Loucy (cell line): ENCODE data around the gene ZNF853.

Experiments
- H2AFZ ChIP-seq: fragments of 200-600 bp; sonication (generic); 2 replicates; pipeline ENCODE4 v1.6.0; 2016; ENCODE audit warnings: antibody characterized with exemption, mild to moderate bottlenecking, low read length, moderate library complexity
- H3F3A ChIP-seq: fragments of 200-600 bp; 2 replicates; pipeline ENCODE4 v1.6.0; 2016; ENCODE audit warnings: antibody characterized with exemption, low read depth, mild to moderate bottlenecking
- H3K27me3 ChIP-seq: fragments of 200-600 bp; sonication (generic); 2 replicates; pipeline ENCODE4 v1.6.1; 2014; ENCODE audit warnings: low read length, mild to moderate bottlenecking; ENCODE audit not compliant: insufficient read depth, poor library complexity, severe bottlenecking
- H3K36me3 ChIP-seq: fragments of 200-600 bp; sonication (generic); 2 replicates; pipeline ENCODE4 v1.6.1; 2016; ENCODE audit warnings: low read length; ENCODE audit not compliant: insufficient read depth
- H3K4me1 ChIP-seq: fragments of 200-600 bp; sonication (generic); 2 replicates; pipeline ENCODE4 v1.5.1; 2014; ENCODE audit warnings: low read length, mild to moderate bottlenecking; ENCODE audit not compliant: insufficient read depth, poor library complexity, severe bottlenecking
- H3K4me2 ChIP-seq: fragments of 200-600 bp; sonication (generic); 2 replicates; pipeline ENCODE4 v1.6.0; 2014; ENCODE audit warnings: antibody characterized with exemption, low read length, low read depth, mild to moderate bottlenecking; ENCODE audit not compliant: poor library complexity, severe bottlenecking
- H3K4me3 ChIP-seq: fragments of 200-600 bp; sonication (generic); 2 replicates; pipeline ENCODE4 v1.5.1; 2014; ENCODE audit warnings: low read length, mild to moderate bottlenecking, mixed read lengths; ENCODE audit not compliant: poor library complexity, severe bottlenecking
- H3K79me2 ChIP-seq: fragments of 200-600 bp; sonication (generic); 2 replicates; pipeline ENCODE4 v1.6.1; 2014; ENCODE audit warnings: low read length; ENCODE audit not compliant: insufficient read depth
- H3K9ac ChIP-seq: fragments of 200-600 bp; sonication (generic); 2 replicates; pipeline ENCODE4 v1.6.0; 2014; ENCODE audit warnings: mild to moderate bottlenecking, low read depth, low read length, moderate library complexity; ENCODE audit not compliant: poor library complexity, severe bottlenecking
- H3K9me2 ChIP-seq: fragments of 200-600 bp; sonication (generic); replicated peaks from 2 replicates; pipeline ENCODE4 v1.6.1; 2016; ENCODE audit warnings: low read depth, low read length, mixed read lengths
- H3K9me3 ChIP-seq: fragments of 200-600 bp; sonication (generic); 2 replicates; pipeline ENCODE4 v1.6.1; 2014; ENCODE audit warnings: mild to moderate bottlenecking, antibody characterized with exemption, low read length, low read depth; ENCODE audit not compliant: insufficient read depth
- H4K20me1 ChIP-seq: fragments of 200-600 bp; sonication (generic); 2 replicates; pipeline ENCODE4 v1.6.0; 2014; ENCODE audit warnings: antibody characterized with exemption, low read length, mild to moderate bottlenecking; ENCODE audit not compliant: insufficient read depth, poor library complexity, severe bottlenecking
- EZH2phosphoT487 ChIP-seq: fragments of 200-600 bp; IDR thresholded peaks from 2 replicates; pipeline ENCODE4 v1.6.1; 2018; ENCODE audit warnings: antibody characterized with exemption, mild to moderate bottlenecking, moderate library complexity, borderline replicate concordance
- TF ChIP-seq, protein P1 (sequence below): fragments of 200-600 bp; sonication (generic); conservative IDR thresholded peaks from 2 replicates; pipeline ENCODE4 v1.5.1; 2014; ENCODE audit warnings: mild to moderate bottlenecking, antibody characterized with exemption, low read length

The ZNF853 gene

DNA sequence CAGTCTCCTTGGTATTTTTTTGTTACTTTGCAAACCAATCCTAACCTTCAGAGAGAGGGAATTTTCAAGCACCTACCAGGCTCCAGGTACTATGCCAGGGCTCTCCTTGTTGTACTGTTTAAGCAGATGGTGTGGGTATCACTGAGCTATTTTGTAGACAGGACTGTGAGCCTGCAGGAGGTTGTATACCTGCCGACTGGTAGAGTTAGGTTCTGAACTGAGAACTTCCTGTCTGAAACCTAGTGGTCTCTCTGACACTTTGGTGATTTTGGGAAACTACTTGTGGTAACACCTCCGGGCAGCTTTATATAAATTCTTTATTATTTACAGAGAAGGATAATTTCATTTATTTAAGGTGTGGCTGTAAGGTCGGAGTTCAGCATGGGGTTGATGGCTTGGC lies 4.6 kb downstream of the ZNF853 start:
- H3F3A ChIP-seq: no peaks in the 10 kb centered on the region
- H3K4me2 ChIP-seq: no peak overlapping the region
- H3K9ac ChIP-seq: no peak overlapping the region
- no peak overlapping the region for H3K4me3 ChIP-seq
- H3K9me3 ChIP-seq: no peaks in the 10 kb centered on the region
- no peaks in the 10 kb centered on the region for H3K27me3 ChIP-seq
- no peaks in the 10 kb centered on the region for H3K9me2 ChIP-seq
- H3K79me2 ChIP-seq: no peaks in the 10 kb centered on the region; the same call in 1 of the 2 replicates
- TF ChIP-seq, protein P1, sequence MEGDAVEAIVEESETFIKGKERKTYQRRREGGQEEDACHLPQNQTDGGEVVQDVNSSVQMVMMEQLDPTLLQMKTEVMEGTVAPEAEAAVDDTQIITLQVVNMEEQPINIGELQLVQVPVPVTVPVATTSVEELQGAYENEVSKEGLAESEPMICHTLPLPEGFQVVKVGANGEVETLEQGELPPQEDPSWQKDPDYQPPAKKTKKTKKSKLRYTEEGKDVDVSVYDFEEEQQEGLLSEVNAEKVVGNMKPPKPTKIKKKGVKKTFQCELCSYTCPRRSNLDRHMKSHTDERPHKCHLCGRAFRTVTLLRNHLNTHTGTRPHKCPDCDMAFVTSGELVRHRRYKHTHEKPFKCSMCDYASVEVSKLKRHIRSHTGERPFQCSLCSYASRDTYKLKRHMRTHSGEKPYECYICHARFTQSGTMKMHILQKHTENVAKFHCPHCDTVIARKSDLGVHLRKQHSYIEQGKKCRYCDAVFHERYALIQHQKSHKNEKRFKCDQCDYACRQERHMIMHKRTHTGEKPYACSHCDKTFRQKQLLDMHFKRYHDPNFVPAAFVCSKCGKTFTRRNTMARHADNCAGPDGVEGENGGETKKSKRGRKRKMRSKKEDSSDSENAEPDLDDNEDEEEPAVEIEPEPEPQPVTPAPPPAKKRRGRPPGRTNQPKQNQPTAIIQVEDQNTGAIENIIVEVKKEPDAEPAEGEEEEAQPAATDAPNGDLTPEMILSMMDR: no peak
- TF ChIP-seq EZH2phosphoT487: no peak
- H3K4me1 ChIP-seq: peaks cover 35% of the 10 kb centered on the region
- no peaks in the 10 kb centered on the region for H4K20me1 ChIP-seq
- H3K36me3 ChIP-seq: no peaks in the 10 kb centered on the region; the same call in 1 of the 2 replicates
- no peak overlapping the region for H2AFZ ChIP-seq

DNA sequence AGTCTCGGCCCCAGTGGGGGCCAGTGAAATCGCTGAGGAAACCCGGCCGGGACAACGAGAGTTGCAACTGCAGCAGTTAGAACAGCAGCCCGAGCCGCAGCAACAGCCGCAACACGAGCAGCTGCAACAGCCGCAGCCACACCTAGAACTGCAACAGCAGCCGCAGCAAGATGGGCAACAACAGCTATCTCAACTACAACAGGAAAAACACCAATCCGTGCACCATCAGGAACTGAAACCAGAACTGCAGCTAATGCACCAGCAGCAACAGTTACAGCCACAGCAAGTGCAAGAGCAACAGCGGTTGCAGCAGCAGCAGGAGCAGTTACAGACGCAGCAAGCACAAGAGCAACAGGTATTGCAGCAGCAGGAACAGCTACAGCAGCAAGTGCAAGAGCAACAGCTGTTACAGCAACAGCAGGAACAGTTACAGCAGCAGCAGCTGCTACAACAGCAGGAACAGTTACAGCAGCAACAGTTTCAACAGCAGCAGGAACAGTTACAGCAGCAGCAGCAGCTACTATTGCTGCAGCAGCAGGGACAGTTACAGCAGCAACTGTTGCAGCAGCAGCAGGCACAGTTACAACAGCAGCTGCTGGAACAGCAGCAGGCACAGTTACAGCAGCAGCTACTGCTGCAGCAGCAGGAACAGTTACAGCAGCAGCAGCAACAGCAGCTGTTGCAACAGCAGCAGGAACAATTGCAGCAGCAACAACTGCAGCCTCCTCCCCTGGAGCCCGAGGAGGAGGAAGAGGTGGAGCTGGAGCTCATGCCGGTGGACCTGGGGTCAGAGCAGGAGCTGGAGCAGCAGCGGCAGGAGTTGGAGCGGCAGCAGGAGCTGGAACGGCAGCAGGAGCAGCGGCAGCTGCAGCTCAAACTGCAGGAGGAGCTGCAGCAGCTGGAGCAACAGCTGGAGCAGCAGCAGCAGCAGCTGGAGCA lies 6.1 kb downstream of the ZNF853 start:
- H3K4me1 ChIP-seq: peaks cover 29% of the 10 kb centered on the region
- H3K4me2 ChIP-seq: no peak overlapping the region
- H3K9me2 ChIP-seq: no peaks in the 10 kb centered on the region
- H4K20me1 ChIP-seq: no peaks in the 10 kb centered on the region
- H3K36me3 ChIP-seq: no peaks in the 10 kb centered on the region; the same call in 1 of the 2 replicates
- H3K9ac ChIP-seq: no peak overlapping the region
- H3K9me3 ChIP-seq: no peaks in the 10 kb centered on the region
- H3K79me2 ChIP-seq: no peaks in the 10 kb centered on the region; the same call in 1 of the 2 replicates
- no peaks in the 10 kb centered on the region for H3K27me3 ChIP-seq
- no peak for TF ChIP-seq EZH2phosphoT487
- TF ChIP-seq, protein P1: no peak
- H2AFZ ChIP-seq: no peak overlapping the region
- H3F3A ChIP-seq: no peaks in the 10 kb centered on the region
- no peak overlapping the region for H3K4me3 ChIP-seq

DNA sequence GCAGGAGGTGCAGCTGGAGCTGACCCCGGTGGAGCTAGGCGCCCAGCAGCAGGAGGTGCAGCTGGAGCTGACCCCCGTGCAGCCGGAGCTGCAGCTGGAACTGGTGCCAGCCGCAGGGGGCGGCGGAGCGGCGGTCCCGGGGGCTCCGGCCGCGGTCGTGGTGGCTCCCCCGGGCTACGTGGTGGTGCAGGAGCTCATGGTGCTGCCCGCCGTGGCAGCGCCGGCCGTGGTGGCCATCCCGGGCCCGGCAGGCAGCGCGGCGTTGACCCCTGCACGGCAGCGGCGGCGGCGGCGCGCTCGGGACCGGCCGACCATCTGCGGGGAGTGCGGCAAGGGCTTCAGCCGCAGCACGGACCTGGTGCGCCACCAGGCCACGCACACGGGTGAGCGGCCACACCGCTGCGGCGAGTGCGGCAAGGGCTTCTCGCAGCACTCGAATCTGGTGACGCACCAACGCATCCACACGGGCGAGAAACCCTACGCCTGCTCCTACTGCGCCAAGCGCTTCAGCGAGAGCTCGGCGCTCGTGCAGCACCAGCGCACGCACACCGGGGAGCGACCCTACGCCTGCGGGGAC lies 6.8 kb downstream of the ZNF853 start:
- Histone ChIP-seq H3K4me2 (no peak overlapping the region), H3K4me3 (no peak overlapping the region), H2AFZ (no peak overlapping the region), H3K36me3 (no peaks in the 10 kb centered on the region; the same call in 1 of the 2 replicates), H3K9ac (no peak overlapping the region), H3K4me1 (peaks cover 26% of the 10 kb centered on the region), H3K27me3 (no peaks in the 10 kb centered on the region), H3K9me3 (no peaks in the 10 kb centered on the region), H3K79me2 (no peaks in the 10 kb centered on the region; the same call in 1 of the 2 replicates), H3F3A (no peaks in the 10 kb centered on the region), H4K20me1 (no peaks in the 10 kb centered on the region), H3K9me2 (no peaks in the 10 kb centered on the region)
- TF ChIP-seq, protein P1: no peak
- TF ChIP-seq EZH2phosphoT487: no peak
